Activated CD8-positive, alpha-beta T cell treated with anti-CD3 and anti-CD28 coated beads for 36 hours (primary cell): Measurements from ENCODE around the gene SHE. TPM values are rescaled to one million over a fixed set of nuclear protein-coding genes. Genes with fewer than 3 reads are reported as not detected.

ENCODE experiments used
- ATAC-seq: fragments of 200-7000 bp; cut with Tn5 transposase; one replicate; pipeline ENCODE4 v1.10.0; 2021; ENCODE audit warnings: mild to moderate bottlenecking, moderate library complexity
- CTCF ChIA-PET: fragments of 350-600 bp; sonication (Branson Sonifier 250); formaldehyde crosslinking; loops from one replicate; lab custom pipeline; 2021; ENCODE audit warnings: antibody characterized with exemption; lab: Charles Lee
- POLR2A ChIA-PET: fragments of 350-600 bp; sonication (Branson Sonifier 250); formaldehyde crosslinking; loops from one replicate; lab custom pipeline; 2021; ENCODE audit warnings: antibody characterized with exemption; lab: Charles Lee
- DNase-seq: peaks from one replicate; pipeline ENCODE4 v3.0.0-alpha.2; 2020
- H3K27ac Mint-ChIP-seq: one replicate; pipeline ENCODE4 v1.8.0; 2021; ENCODE audit warnings: mild to moderate bottlenecking, mixed read lengths
- H3K27me3 Mint-ChIP-seq: one replicate; pipeline ENCODE4 v1.8.0; 2021; ENCODE audit warnings: mixed read lengths
- H3K36me3 Mint-ChIP-seq: one replicate; pipeline ENCODE4 v1.8.0; 2021; ENCODE audit warnings: low read depth, mixed read lengths
- H3K4me1 Mint-ChIP-seq: one replicate; pipeline ENCODE4 v1.8.0; 2021; ENCODE audit warnings: low read depth, mixed read lengths
- H3K4me3 Mint-ChIP-seq: one replicate; pipeline ENCODE4 v1.8.0; 2021; ENCODE audit warnings: mild to moderate bottlenecking, moderate library complexity, mixed read lengths
- H3K9me3 Mint-ChIP-seq: one replicate; pipeline ENCODE4 v1.8.0; 2021; ENCODE audit warnings: mixed read lengths
- CTCF ChIP-seq: fragments of 200-600 bp; IDR thresholded peaks from one replicate; pipeline ENCODE4 v1.8.0; 2022; ENCODE audit warnings: antibody characterized with exemption, mild to moderate bottlenecking
- intact Hi-C: fragments of 100-400 bp; cut with micrococcal nuclease; formaldehyde crosslinking; loops from one replicate; pipeline ENCODE4 v1.10.0; 2022
- total RNA-seq, 2 experiments: library from RNA; stranded (reverse); gene quantifications; one replicate each; pipeline ENCODE4 v1.2.3, GENCODE V29; 2021

Gene SHE
- total RNA-seq, result not detected

GRCh38 chr1:154502066-154502743 lies at the start of gene SHE, which contains the start of gene TDRD10:
Gene SHE, minus strand, starts transcription at chr1:154502412. Its CDS starts 386 bp downstream, at chr1:154502026.
Gene TDRD10, plus strand, starts transcription at chr1:154502219. Its CDS starts 4,685 bp downstream, at chr1:154506904.
- Mint-ChIP-seq H3K27ac (no peak within 1 kb of the TSS), H3K4me1 (peaks cover 4% of the 10 kb centered on the region), H3K9me3 (no peaks in the 10 kb centered on the region), H3K36me3 (no peaks in the 10 kb centered on the region), H3K27me3 (peaks cover 52% of the 10 kb centered on the region), H3K4me3 (peak within 1 kb of the TSS; percentile 30)
- POLR2A ChIA-PET, result no interaction called here
- DNase-seq (peak; percentile 30), ATAC-seq (peak; percentile 43)
- CTCF ChIA-PET, result no interaction called here
- intact Hi-C loops, result no loop called here
- TF ChIP-seq CTCF, result no peak

GRCh38 chr1:154551474-154551873 lies 49.3 kb upstream of the SHE start:
- ATAC-seq, result no peak
- no peak overlapping the region for H3K27ac Mint-ChIP-seq
- H3K4me3 Mint-ChIP-seq, result no peak overlapping the region
- no peaks in the 10 kb centered on the region for H3K27me3 Mint-ChIP-seq
- intact Hi-C loops, result no loop called here
- H3K9me3 Mint-ChIP-seq, result no peaks in the 10 kb centered on the region
- ChIA-PET POLR2A (no interaction called here), CTCF (interaction anchor here (0.9 to 7.1 kb wide), 2 partner anchors 9 to 71 kb away, joined by 3 to 53 read pairs; no protein-coding TSS in a partner anchor)
- H3K4me1 Mint-ChIP-seq, result peaks cover 20% of the 10 kb centered on the region
- TF ChIP-seq CTCF, result no peak
- DNase-seq, result no peak
- H3K36me3 Mint-ChIP-seq, result peaks cover 50% of the 10 kb centered on the region

- no peak overlapping the region for H3K27ac Mint-ChIP-seq
- no peaks in the 10 kb centered on the region for H3K27me3 Mint-ChIP-seq
- no peak for TF ChIP-seq CTCF
- DNase-seq (no peak), ATAC-seq (no peak)
- no peaks in the 10 kb centered on the region for H3K9me3 Mint-ChIP-seq
- no peak overlapping the region for H3K4me3 Mint-ChIP-seq
- H3K36me3 Mint-ChIP-seq, result peaks cover 45% of the 10 kb centered on the region
- ChIA-PET POLR2A (interaction anchor here (0.7 kb wide), 1 partner anchor 13 kb away, joined by 3 read pairs; no protein-coding TSS in a partner anchor), CTCF (interaction anchor here (0.9 to 7.1 kb wide), 2 partner anchors 9 to 71 kb away, joined by 3 to 53 read pairs; no protein-coding TSS in a partner anchor)
- H3K4me1 Mint-ChIP-seq, result peaks cover 12% of the 10 kb centered on the region
- intact Hi-C loops, result no loop called here
Measured at GRCh38 chr1:154550657-154551056, 48.4 kb upstream of the SHE start.

- H3K4me3 Mint-ChIP-seq, result no peak overlapping the region
- intact Hi-C loops, result no loop called here
- TF ChIP-seq CTCF, result no peak
- ATAC-seq (no peak), DNase-seq (no peak)
- peaks cover 12% of the 10 kb centered on the region for H3K4me1 Mint-ChIP-seq
- no peak overlapping the region for H3K27ac Mint-ChIP-seq
- no peaks in the 10 kb centered on the region for H3K27me3 Mint-ChIP-seq
- CTCF ChIA-PET, result interaction anchor here (7.1 kb wide), 1 partner anchor 70 kb away, joined by 53 read pairs; no protein-coding TSS in a partner anchor
- H3K36me3 Mint-ChIP-seq, result peaks cover 40% of the 10 kb centered on the region
- H3K9me3 Mint-ChIP-seq, result no peaks in the 10 kb centered on the region
- POLR2A ChIA-PET, result no interaction called here
Measured at GRCh38 chr1:154550070-154550469, 47.9 kb upstream of the SHE start.

GRCh38 chr1:154549202-154549770 lies 47.1 kb upstream of the SHE start:
- intact Hi-C loops, result no loop called here
- Mint-ChIP-seq H3K27ac (peak overlapping the region; percentile 7), H3K4me1 (peaks cover 12% of the 10 kb centered on the region), H3K27me3 (no peaks in the 10 kb centered on the region), H3K36me3 (peaks cover 33% of the 10 kb centered on the region), H3K4me3 (no peak overlapping the region), H3K9me3 (no peaks in the 10 kb centered on the region)
- ATAC-seq, result no peak
- CTCF ChIA-PET, result interaction anchor here (7.1 kb wide), 1 partner anchor 69 kb away, joined by 53 read pairs; no protein-coding TSS in a partner anchor
- TF ChIP-seq CTCF, result no peak
- no peak for DNase-seq
- POLR2A ChIA-PET, result interaction anchor here (0.6 kb wide), 1 partner anchor 316 kb away, joined by 3 read pairs; no protein-coding TSS in a partner anchor
